GM21723 (cell line): Measurements from ENCODE around the gene TBCD.

ENCODE experiments used
- ATAC-seq: cut with Tn5 transposase; IDR thresholded peaks from one replicate; pipeline ENCODE4 v1.9.1; 2021; ENCODE audit warnings: mild to moderate bottlenecking, moderate library complexity; ENCODE audit not compliant: unreplicated experiment

TBCD gene

DNA sequence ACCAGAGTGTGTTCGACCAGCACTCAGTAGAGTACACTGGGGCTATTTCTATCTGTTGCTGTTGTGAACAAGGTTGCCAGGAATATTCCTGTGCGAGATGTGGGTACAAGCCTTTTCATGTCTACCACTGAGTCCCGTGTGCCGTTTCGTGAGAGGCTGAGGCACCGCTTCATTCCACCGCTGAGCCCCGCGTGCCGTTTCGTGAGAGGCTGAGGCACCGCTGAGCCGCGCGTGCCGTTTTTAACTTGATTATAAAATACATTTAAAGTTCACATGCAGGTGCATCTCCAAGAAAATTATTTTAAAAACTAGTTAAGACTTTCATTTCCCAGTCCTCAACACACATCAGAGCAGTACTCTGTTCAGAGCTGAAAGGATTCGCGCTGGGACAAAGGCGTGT is 166.6 kb downstream of the TBCD start:
- no peak for ATAC-seq

GRCh38 chr17:82920150-82920549 is 168.3 kb downstream of the TBCD start:
- ATAC-seq: no peak

- no peak for ATAC-seq
Observed at GRCh38 chr17:82920715-82921114, 168.8 kb downstream of the TBCD start.

- ATAC-seq: no peak
Observed at GRCh38 chr17:82921426-82921825, 169.6 kb downstream of the TBCD start.

GRCh38 chr17:82922646-82923045 is 170.8 kb downstream of the TBCD start:
- no peak for ATAC-seq

DNA sequence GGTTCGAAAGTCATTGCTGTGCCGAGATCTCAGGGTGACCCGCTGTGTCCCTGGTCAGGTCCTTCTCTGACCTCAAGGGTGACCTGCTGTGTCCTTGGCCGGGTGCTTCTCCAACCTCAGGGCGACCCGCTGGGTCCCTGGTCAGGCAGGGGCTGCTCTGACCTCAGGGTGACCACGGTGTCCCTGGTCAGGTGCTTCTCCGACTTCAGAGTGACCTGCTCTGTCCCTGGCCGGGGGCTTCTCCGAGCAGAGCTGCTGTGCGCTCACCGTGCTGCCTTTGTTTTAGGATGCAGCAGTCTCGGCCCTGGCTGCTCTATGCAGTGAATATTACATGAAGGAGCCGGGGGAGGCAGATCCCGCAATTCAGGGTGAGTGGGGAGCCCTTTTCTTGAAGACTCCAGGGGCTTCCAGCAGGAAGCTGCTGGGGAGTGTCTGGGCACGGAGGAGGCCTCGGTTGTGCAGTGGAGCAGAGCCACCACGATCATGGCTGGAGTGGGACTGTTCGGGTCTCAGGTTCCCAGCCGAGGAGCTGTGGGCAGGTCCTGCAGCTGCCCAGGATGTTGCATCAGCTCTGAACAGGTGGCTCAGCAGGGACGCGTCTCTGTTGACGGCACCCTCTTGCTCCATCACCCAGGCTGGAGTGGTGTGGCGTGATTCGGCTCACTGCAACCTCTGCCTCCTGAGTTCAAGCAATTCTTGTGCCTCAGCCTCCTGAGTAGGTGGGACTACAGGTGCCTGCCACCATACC is 171.7 kb downstream of the TBCD start:
- ATAC-seq: no peak

DNA sequence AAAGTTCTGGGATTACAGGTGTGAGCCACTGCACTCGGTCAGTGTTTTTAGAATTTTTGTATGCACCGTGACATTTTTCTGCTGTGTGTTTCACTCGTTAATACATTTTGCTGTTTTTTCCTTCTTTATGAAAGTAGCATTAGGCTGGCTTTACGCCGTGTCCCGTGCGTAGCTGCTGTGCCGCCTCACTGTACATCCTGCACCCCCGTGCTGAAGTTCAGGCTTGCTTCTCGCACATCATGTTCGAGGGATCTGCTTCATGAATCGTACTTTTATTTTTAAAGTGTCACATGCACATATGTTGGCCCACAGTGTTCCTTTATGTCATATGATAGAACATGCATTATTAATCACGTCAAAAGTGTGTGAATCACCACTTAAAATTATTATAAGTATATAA is 172.3 kb downstream of the TBCD start:
- no peak for ATAC-seq

DNA sequence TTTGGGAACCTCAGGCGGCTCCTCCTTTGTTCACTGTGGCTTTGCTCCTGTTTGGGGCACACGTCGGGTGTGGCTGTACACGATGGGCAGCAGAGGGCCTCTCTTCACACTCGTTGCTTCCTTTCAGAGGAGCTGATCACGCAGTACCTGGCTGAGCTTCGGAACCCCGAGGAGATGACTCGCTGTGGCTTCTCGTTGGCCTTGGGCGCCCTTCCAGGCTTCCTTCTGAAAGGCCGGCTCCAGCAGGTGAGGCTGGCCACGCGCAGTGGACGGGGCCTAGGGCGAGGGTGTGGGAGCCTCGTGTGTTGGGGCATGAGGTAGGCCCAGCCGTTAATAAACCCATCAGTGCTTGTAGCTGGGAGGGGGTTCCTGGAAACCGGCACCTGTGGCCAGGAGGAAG is 172.9 kb downstream of the TBCD start:
- ATAC-seq: no peak

GRCh38 chr17:82925336-82925735 is 173.5 kb downstream of the TBCD start:
- ATAC-seq: no peak

- ATAC-seq: no peak
Observed at GRCh38 chr17:82926081-82926480, 174.2 kb downstream of the TBCD start.

DNA sequence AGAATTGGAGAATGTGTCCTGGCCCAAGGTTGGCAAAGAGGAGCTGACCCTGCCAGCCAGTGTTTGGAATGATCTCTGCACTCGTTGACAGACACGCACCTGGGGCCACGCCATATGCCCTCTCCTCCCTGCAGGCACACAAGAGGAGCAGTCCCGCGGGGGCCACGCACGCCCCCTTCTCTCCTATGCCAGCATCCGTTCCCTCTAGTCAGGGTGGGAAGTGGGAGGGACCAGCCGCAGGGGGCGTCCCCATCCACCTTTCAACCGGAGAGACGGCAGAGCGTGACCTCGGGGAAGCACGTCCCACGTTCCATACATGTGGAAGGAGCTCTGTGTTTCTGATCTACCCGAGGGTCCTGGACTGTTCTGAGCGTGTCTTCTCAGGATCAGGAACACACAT is 174.9 kb downstream of the TBCD start:
- no peak for ATAC-seq

DNA sequence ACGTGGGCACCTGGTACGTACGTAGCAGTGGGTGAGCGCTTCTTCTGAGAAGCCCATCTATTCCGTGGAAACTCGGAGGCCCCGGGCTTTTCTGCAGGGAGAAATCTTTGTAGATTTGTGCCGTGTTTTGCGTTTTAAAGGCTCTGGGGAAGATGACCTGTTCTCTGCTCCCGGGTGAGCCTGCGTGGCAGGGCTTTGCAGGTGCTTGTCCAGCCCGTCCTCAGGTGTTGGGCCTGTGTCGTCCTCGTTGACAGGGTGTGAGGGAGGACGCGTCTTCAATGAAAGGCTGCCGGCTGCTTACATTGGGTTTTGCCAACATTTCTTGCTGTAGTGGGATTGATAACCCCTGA is 175.4 kb downstream of the TBCD start:
- no peak for ATAC-seq

DNA sequence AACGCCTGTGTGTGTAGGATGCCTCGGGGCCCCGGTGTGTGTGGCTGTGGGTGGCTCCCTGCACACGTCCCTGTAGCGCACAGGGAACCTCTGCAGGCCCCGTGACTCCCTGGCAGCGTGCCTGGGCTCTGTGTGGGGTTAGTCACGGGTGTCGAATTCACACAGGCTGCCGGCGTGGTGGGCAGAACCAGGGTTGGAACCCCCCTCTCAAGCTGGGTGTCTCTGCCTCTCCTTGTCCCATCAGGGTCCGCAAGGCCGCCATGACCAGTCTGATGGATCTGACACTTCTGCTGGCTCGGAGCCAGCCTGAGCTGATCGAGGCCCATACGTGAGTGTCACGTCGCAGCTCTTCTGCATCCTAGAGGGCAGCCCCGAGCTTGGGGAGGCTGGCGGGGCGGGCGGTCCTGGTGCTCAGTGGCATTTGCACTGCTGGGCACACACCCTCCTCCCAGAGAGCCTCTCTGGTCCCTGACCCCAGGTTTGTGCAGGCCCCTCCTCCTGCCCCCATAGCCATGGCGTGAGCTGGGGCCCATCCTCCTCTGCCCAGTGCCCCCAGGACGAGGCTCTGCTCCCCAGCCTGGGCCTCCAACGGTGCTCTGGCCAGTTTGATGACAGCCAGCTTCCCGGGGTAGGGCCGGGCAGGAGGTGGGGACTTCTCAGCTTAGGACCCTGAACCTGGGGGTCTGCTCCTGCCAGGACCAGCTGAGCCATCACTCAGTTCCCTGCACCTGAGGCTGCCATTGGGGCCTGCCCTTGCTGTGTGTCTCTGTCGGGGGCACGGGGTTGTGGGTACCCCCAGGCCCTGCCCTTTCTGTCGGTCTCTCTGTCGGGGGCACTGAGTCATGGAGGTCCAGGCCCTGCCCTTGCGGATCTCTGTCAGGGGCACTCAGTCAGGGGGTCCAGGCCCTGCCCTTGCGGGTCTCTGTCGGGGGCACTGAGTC is 176.1 kb downstream of the TBCD start:
- ATAC-seq: no peak

- ATAC-seq: no peak
Observed at GRCh38 chr17:82929011-82929622, 177.3 kb downstream of the TBCD start.

- no peak for ATAC-seq
Observed at GRCh38 chr17:82929676-82930042, 177.8 kb downstream of the TBCD start.

- ATAC-seq: no peak
Observed at GRCh38 chr17:82930043-82930923, 178.4 kb downstream of the TBCD start.

DNA sequence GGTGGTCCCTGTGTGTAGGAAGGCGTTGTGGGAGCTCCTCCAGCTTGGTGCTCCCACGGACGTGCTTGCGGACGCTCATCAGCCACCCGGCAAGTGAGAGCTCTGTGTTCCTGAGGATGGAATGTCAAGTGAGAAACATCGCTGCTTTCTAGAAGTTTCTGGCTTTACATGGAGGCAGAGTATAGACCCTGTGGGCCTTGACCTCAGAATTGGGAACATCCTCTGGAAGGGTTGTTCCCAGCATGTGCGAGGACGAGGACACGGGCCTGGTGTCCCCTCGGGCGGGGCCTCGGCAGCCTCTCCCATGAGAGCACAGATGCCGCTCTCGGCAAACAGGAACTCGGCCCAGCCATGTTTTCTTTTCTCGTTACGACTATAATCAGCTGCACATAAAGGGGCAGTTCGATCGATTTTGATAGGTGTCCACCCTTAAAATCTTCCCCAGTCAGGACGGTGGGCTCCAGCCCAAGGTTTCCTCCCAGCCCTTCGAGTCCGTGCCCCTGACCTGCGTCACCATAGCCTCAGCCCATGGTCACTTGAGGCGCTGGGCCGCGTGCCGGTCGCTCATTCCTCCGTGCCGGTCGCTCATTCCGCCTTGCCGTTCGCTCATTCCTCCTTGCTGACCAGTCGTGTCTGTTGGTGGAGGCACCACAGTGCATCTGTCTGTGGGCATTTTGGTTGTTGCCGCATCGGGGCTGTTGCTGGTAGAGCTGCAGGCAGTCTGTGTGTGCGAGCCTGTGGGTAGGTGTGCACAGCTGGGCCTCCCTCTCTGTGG is 179.2 kb downstream of the TBCD start:
- ATAC-seq: no peak

GRCh38 chr17:82931699-82932517 is 180.0 kb downstream of the TBCD start:
- ATAC-seq: no peak
